HG02885 (cell line): ENCODE measurements around the gene TRERF1.
"Not testable (repeated sequence)": the region's sequence is repeated elsewhere in the genome, so short reads cannot be mapped to it uniquely, and the experiment has no call there.

ENCODE experiments used
- ATAC-seq: cut with Tn5 transposase; IDR thresholded peaks from one replicate; pipeline ENCODE4 v1.9.1; 2021; ENCODE audit warnings: mild to moderate bottlenecking; ENCODE audit not compliant: unreplicated experiment, poor library complexity

The TRERF1 gene, protein sequence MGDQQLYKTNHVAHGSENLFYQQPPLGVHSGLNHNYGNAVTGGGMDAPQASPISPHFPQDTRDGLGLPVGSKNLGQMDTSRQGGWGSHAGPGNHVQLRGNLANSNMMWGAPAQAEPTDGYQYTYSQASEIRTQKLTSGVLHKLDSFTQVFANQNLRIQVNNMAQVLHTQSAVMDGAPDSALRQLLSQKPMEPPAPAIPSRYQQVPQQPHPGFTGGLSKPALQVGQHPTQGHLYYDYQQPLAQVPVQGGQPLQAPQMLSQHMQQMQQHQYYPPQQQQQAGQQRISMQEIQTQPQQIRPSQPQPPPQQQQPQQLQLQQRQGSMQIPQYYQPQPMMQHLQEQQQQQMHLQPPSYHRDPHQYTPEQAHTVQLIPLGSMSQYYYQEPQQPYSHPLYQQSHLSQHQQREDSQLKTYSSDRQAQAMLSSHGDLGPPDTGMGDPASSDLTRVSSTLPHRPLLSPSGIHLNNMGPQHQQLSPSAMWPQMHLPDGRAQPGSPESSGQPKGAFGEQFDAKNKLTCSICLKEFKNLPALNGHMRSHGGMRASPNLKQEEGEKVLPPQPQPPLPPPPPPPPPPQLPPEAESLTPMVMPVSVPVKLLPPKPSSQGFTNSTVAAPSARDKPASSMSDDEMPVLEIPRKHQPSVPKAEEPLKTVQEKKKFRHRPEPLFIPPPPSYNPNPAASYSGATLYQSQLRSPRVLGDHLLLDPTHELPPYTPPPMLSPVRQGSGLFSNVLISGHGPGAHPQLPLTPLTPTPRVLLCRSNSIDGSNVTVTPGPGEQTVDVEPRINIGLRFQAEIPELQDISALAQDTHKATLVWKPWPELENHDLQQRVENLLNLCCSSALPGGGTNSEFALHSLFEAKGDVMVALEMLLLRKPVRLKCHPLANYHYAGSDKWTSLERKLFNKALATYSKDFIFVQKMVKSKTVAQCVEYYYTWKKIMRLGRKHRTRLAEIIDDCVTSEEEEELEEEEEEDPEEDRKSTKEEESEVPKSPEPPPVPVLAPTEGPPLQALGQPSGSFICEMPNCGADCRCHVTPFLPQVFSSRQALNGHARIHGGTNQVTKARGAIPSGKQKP (N-terminal part only)

DNA sequence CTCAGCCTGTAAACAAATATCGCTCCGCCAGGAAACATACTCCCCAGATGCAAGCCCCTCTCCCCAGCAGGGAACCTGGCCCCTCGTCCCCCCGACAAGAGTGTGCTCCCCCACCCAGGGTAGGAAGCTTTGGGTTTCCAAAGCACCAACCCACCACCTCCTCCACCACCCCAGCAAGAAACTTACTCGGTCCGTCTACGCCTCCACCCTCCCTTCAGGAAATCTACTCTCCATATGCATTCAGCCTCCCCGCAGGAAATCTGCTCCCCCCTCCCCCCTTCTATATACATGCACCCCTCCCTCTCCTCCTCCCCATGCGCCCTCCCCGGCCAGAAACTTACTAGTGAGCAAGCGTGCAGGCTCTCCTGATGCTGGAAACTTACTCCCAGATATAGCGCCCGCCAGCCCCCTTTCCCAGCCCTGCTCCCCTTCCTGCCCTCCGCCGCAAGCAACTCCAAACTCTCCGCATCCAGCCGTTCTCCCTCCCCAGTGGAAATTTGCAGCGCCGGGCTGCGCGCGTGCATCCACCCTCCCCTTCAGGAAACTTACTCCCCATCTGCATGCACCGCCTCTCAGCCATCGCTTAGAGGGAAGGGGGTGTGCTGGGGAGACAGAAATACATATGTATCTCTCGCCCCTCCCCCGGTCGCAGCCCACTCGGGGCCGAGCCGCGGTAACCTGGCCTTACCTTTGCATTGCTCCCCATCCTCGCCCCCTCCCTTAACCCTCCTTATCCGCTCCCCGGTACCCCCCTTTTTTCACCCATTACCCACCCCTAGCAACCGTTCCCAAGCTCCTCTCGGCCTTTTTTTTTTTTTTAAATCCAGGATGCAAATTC lies at the start of gene TRERF1:
TRERF1 (minus strand) TSS at position 594 of the 838 bp plus-strand sequence. CDS start 182,336 bp downstream, outside the sequence.
- peak; percentile 49 for ATAC-seq

DNA sequence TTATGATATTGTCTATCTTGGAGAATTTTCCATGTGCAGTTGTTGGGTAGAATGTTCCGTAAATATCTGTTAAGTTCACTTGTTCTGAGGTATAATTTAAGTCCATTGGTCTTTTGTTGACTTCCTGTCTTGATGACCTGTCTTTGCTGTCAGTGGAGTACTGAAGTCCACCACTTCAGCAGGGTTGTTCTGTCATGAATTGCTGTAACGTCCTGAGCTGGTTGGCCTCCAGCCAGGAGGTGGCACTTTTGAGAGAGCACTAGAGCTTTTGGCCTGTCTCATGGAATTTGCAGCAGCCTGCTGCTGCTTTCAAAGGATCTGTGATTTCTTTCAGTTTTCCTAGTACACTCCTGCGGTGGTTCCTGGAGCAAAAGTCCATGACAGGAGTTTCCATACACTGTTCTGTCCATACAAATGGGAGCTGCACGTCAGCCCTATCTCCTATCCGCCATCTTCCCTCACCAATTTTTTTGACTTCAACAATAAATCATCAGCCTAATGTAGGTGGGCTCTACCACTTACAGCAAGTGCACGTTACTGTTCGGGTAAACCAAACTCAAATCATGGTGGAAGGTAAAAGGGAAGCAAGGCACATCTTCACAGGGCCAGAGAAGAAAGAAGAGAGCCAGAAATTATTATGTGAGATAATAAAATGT lies 46.9 kb upstream of the TRERF1 start:
- ATAC-seq = no peak

GRCh38 chr6:42493914-42494539 lies 42.3 kb upstream of the TRERF1 start:
- no peak for ATAC-seq

DNA sequence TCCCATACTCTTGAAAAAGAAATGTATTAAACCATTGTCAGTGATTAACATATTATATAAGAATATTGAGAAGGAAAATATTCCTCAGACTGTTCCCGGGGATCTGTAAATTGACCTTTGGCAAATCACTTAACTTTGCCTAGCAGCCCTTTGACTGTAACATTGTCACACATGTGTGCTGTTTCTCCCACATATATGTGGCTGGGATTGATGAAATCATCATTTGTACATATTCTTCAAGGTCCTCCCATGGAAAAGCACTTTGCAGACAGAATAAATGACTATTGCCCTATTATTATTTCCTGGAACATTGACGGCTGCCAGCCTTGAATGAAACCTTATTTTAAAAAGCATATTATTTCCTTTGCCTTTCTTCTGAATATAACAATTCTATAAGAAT lies 36.4 kb upstream of the TRERF1 start:
- ATAC-seq = no peak

- ATAC-seq = no peak
Observed at GRCh38 chr6:42484261-42484660, 32.5 kb upstream of the TRERF1 start.

- ATAC-seq = no peak
Observed at GRCh38 chr6:42482174-42482573, 30.4 kb upstream of the TRERF1 start.

GRCh38 chr6:42471714-42472113 lies 20.0 kb upstream of the TRERF1 start:
- no peak for ATAC-seq

- no peak for ATAC-seq
Observed at GRCh38 chr6:42471142-42471541, 19.4 kb upstream of the TRERF1 start.

GRCh38 chr6:42468273-42468672 lies 16.5 kb upstream of the TRERF1 start:
- no peak for ATAC-seq

DNA sequence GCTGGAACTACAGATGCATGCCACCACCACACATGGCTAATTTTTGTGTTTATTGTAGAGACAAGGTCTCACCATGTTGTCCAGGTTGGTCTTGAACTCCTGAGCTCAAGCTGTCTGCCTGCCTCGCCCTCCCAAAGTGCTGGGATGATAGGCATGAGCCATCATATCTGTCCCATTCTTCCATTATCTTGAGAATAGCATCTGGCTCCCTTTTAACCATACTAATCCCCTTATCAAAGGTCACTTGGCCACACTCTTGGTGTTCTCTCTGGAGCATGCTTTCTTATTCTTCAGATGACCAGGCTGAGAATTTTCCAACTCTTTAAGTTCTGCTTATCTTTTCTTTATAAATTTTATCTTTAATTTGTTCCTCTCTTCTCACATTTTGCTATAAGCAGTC lies 15.9 kb upstream of the TRERF1 start:
- ATAC-seq = no peak

GRCh38 chr6:42466470-42466869 lies 14.7 kb upstream of the TRERF1 start:
- not testable (repeated sequence) for ATAC-seq

DNA sequence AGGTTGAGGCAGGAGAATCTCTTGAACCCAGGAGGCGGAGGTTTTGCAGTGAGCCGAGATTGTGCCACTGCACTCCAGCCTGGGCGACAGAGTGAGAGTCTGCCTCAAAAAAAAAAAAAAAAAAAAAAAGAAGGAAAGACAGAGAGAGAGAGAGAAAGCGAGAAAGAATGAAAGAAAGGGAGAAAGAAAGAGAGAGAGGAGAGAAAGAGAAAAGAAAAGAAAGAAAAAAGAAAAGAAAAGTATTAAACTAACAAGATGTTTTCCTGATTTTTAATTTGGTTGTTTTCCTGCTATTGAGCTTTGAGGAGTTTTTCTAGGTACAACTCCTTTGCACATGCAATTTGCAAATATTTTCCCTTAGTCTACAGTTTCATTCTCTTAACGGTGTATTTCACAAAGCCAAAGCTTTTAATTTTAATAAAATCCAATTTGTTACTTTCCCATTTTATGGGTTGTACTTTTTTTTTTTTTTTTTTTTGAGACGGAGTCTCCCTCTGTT lies 10.8 kb upstream of the TRERF1 start:
- no peak for ATAC-seq

DNA sequence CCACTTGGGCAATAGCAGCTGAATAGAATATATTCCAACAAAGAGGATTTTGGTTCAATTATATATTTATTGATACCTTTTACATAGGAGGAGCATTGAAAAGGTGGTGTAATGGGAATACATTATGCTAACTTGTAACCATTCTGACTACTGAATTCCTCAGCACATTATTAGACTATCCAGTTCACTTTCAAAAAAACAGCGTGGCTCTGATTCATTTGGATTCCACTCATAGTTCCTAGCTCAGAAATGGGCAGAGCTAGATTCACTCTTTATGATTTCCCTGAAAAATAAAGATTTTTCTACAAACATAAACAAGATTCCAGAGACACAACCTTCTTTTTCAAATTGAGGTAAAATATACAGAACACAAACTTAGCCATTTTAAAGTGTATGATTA lies 9.2 kb upstream of the TRERF1 start:
- no peak for ATAC-seq

- no peak for ATAC-seq
Observed at GRCh38 chr6:42459888-42460287, 8.2 kb upstream of the TRERF1 start.

DNA sequence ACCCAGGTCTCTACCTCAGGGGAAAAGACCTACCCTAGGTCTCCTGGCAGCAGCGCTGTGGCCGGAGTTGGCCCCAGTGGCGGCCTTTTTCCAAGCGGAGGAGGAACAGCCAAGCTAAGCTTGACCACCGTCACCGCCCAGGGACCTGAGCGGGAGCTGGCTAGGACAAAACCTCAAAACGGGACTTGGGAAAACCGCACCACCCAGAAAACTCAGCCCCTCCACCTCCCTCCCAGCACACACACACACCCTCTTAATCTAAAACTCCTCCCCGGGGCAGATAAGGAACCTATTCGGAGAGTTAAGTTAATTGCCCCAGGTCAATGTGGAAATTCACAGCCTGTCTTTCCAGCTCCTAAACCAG lies 2.7 kb upstream of the TRERF1 start:
- no peak for ATAC-seq

- no peak for ATAC-seq
Observed at GRCh38 chr6:42453654-42454427, 2.1 kb upstream of the TRERF1 start.

GRCh38 chr6:42453031-42453653 lies 1.4 kb upstream of the TRERF1 start:
- ATAC-seq = peak; percentile 69
